ENCODE results near the gene DYNC1I2.
"Not testable (repeated sequence)": the region's sequence is repeated elsewhere in the genome, so short reads cannot be mapped to it uniquely, and the experiment has no call there.

DYNC1I2 gene

GRCh38 chr2:171718720-171719119, 31.5 kb downstream of the DYNC1I2 start:
- DNase-seq, result no peak

- no peak for DNase-seq
Observed at GRCh38 chr2:171719660-171720059, 32.4 kb downstream of the DYNC1I2 start.

- DNase-seq, result no peak
Observed at GRCh38 chr2:171723716-171724683, 36.7 kb downstream of the DYNC1I2 start.

- no peak for DNase-seq
Observed at GRCh38 chr2:171726847-171727450, 39.7 kb downstream of the DYNC1I2 start.

GRCh38 chr2:171728989-171729951, 42.0 kb downstream of the DYNC1I2 start:
- DNase-seq, result no peak

- DNase-seq, result no peak
Observed at GRCh38 chr2:171729952-171730317, 42.7 kb downstream of the DYNC1I2 start.

GRCh38 chr2:171735991-171736710, 48.9 kb downstream of the DYNC1I2 start:
- DNase-seq, result no peak

- DNase-seq, result no peak
Observed at GRCh38 chr2:171741189-171741588, 53.9 kb downstream of the DYNC1I2 start.

- no peak for DNase-seq
Observed at GRCh38 chr2:171742760-171743159, 55.5 kb downstream of the DYNC1I2 start.

GRCh38 chr2:171745141-171745540, 57.9 kb downstream of the DYNC1I2 start:
- no peak for DNase-seq

- no peak for DNase-seq
Observed at GRCh38 chr2:171745806-171746205, 58.5 kb downstream of the DYNC1I2 start.

GRCh38 chr2:171747371-171747770, 60.1 kb downstream of the DYNC1I2 start:
- DNase-seq, result no peak

GRCh38 chr2:171754254-171754939, 67.1 kb downstream of the DYNC1I2 start:
- no peak for DNase-seq

GRCh38 chr2:171758762-171759161, 71.5 kb downstream of the DYNC1I2 start:
- DNase-seq, result not testable (repeated sequence)

GRCh38 chr2:171761176-171761575, 73.9 kb downstream of the DYNC1I2 start:
- not testable (repeated sequence) for DNase-seq

- no peak for DNase-seq
Observed at GRCh38 chr2:171762879-171763573, 75.8 kb downstream of the DYNC1I2 start.

GRCh38 chr2:171763602-171764001, 76.3 kb downstream of the DYNC1I2 start:
- DNase-seq, result no peak

- DNase-seq, result no peak
Observed at GRCh38 chr2:171771463-171771862, 84.2 kb downstream of the DYNC1I2 start.

- no peak for DNase-seq
Observed at GRCh38 chr2:171772373-171772772, 85.1 kb downstream of the DYNC1I2 start.

GRCh38 chr2:171774581-171774980, 87.3 kb downstream of the DYNC1I2 start:
- not testable (repeated sequence) for DNase-seq

- no peak for DNase-seq
Observed at GRCh38 chr2:171778515-171778914, 91.2 kb downstream of the DYNC1I2 start.
